ENCODE data around the gene GSDMA.

GSDMA gene

DNA sequence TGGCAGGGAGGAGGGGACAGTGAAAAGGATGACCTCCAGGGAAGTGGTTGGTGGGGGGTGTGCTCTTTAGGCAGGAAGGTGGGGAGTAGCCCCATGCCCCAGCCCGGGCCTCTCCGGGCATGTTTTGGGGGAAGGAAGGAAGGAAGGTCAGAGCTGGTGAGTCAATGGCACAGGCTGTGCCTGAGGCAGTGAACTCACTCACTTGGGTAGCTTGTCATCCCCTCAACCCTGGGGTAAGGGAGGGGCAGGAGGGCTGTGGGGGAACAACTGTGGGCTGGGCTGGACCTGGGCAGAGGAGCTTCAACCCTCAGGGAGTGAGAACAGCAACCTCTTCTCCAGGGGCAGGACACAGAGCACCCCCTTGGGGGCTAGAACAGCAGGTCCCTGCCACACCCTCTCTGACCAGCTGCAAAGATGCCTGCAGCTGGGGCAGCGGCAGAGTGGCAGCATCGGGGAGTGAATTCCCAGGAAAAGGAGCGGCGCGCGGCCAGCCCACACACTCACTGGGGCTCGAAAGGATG lies 58.7 kb downstream of the GSDMA start:
- H3K18ac ChIP-seq (ENCODE audit: low read depth in 1 of 2, low read length in 2 of 2) = no peak overlapping the region
- H3K27me3 ChIP-seq (ENCODE audit: control insufficient read depth in 1 of 2, insufficient read depth in 1 of 2, low read length in 2 of 2) = no peaks in the 10 kb centered on the region
- peak overlapping the region; percentile 46 for H3K27ac ChIP-seq (ENCODE audit: low read length, poor library complexity, severe bottlenecking)
- no peak overlapping the region for H2BK15ac ChIP-seq (ENCODE audit: low read depth, poor library complexity, severe bottlenecking)
- H3K4me3 ChIP-seq (ENCODE audit: insufficient read depth in 1 of 2, low read depth in 1 of 2, low read length in 2 of 2) = no peak overlapping the region
- H3K4me2 ChIP-seq (ENCODE audit: low read length, poor library complexity, severe bottlenecking) = no peak overlapping the region
- no peak overlapping the region for H2BK12ac ChIP-seq (ENCODE audit: low read length in 2 of 2)
- H3K23ac ChIP-seq (ENCODE audit: low read length in 2 of 2) = no peak overlapping the region
- no peak overlapping the region for H4K8ac ChIP-seq (ENCODE audit: low read length)
- H3K36me3 ChIP-seq (ENCODE audit: control insufficient read depth in 1 of 2, insufficient read depth in 2 of 2, low read depth in 1 of 2, low read length in 2 of 2) = peaks cover 28 to 53% of the 10 kb centered on the region in 2 experiments
- peak overlapping the region in 1 of 2 experiments; percentile 27 for H3K14ac ChIP-seq (ENCODE audit: low read length in 2 of 2)
- no peaks in the 10 kb centered on the region for H3K79me1 ChIP-seq (replicated peaks; ENCODE audit: low read length, poor library complexity, severe bottlenecking)
- peak; percentile 55 for DNase-seq
- no peak overlapping the region for H3K4ac ChIP-seq (ENCODE audit: low read depth in 1 of 2, low read length in 2 of 2)
- H4K91ac ChIP-seq (ENCODE audit: low read length) = no peak overlapping the region
- peak overlapping the region; percentile 46 for H2AK5ac ChIP-seq (ENCODE audit: low read length, severe bottlenecking)
- 80% methylated on average over 9 of the region's 9 CpGs for WGBS
- H3K9ac ChIP-seq (ENCODE audit: low read length) = peak overlapping the region; percentile 72
- H2BK120ac ChIP-seq (ENCODE audit: low read depth, low read length) = no peak overlapping the region
- peaks cover 61% of the 10 kb centered on the region for H3K4me1 ChIP-seq (ENCODE audit: control insufficient read depth, insufficient read depth, low read depth, low read length)
- no peak overlapping the region for H2BK5ac ChIP-seq (ENCODE audit: low read depth, low read length, poor library complexity, severe bottlenecking)
- H2AFZ ChIP-seq (ENCODE audit: low read depth, low read length) = no peak overlapping the region
- no peaks in the 10 kb centered on the region for H3K9me3 ChIP-seq (ENCODE audit: control insufficient read depth, low read length)

DNA sequence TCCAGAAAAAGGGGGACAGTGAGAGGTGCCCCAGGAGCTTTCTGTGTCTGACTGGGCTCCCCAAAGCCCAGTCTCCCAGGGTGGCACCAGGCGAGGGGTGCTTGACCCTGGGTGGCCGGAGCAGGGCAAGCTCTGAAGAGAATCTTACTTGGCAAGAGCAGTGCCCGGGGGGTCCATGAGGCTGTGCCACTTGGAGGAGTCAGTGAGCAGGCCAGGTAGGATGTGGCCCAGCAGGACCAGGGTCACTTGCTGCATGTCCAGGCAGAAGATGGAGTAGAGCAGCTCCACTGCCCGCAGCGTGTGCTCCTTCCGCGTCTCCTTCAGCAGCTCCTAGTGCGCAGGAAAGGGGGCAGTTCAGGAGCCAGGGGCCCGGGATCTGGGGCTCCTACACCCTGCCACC lies 59.7 kb downstream of the GSDMA start:
- Histone ChIP-seq H3K79me1 (replicated peaks; ENCODE audit: low read length, poor library complexity, severe bottlenecking) (no peaks in the 10 kb centered on the region), H3K14ac (ENCODE audit: low read length in 2 of 2) (no peak overlapping the region), H4K8ac (ENCODE audit: low read length) (no peak overlapping the region), H3K18ac (ENCODE audit: low read depth in 1 of 2, low read length in 2 of 2) (no peak overlapping the region), H2BK5ac (ENCODE audit: low read depth, low read length, poor library complexity, severe bottlenecking) (no peak overlapping the region), H2BK15ac (ENCODE audit: low read depth, poor library complexity, severe bottlenecking) (no peak overlapping the region), H2BK12ac (ENCODE audit: low read length in 2 of 2) (peak overlapping the region in 1 of 2 experiments; percentile 10), H2AFZ (ENCODE audit: low read depth, low read length) (no peak overlapping the region), H3K36me3 (ENCODE audit: control insufficient read depth in 1 of 2, insufficient read depth in 2 of 2, low read depth in 1 of 2, low read length in 2 of 2) (peaks cover 32 to 54% of the 10 kb centered on the region in 2 experiments), H3K23ac (ENCODE audit: low read length in 2 of 2) (no peak overlapping the region), H2BK120ac (ENCODE audit: low read depth, low read length) (no peak overlapping the region), H3K27me3 (ENCODE audit: control insufficient read depth in 1 of 2, insufficient read depth in 1 of 2, low read length in 2 of 2) (no peaks in the 10 kb centered on the region), H3K4me1 (ENCODE audit: control insufficient read depth, insufficient read depth, low read depth, low read length) (peaks cover 61% of the 10 kb centered on the region), H3K9me3 (ENCODE audit: control insufficient read depth, low read length) (no peaks in the 10 kb centered on the region), H2AK5ac (ENCODE audit: low read length, severe bottlenecking) (peak overlapping the region; percentile 45), H3K9ac (ENCODE audit: low read length) (no peak overlapping the region), H4K91ac (ENCODE audit: low read length) (no peak overlapping the region), H3K27ac (ENCODE audit: low read length, poor library complexity, severe bottlenecking) (no peak overlapping the region), H3K4me3 (ENCODE audit: insufficient read depth in 1 of 2, low read depth in 1 of 2, low read length in 2 of 2) (no peak overlapping the region), H3K4ac (ENCODE audit: low read depth in 1 of 2, low read length in 2 of 2) (no peak overlapping the region), H3K4me2 (ENCODE audit: low read length, poor library complexity, severe bottlenecking) (no peak overlapping the region)
- WGBS = 95% methylated on average over 9 of the region's 9 CpGs
- DNase-seq = no peak

DNA sequence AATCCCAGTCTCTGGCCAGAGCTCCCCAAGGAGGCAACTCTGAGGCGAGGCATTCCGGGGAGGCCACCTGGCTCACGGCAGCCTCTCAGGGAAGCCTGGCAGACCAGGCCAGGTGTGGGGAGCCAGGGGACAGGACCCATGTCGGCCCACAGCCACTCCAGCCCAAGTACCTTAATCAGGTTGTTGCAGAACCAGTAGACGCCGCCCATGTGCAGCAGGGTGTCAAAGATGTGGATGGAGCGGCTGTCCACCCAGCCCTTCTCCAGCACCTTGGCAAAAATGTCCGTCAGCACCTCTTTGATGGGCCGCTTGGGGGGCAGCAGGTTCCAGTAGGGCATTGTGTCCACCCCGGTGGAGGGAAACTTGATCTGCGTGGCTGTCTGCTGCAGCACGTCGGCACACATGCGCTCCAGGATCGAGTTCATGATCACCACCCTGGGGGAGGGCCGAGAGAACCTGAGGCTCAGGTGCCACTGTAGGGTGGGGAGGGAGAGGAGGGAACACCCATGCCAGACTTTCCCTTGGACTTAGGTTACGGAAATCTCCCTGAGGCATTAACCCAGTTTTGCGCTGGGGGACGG lies 60.2 kb downstream of the GSDMA start:
- 94% methylated on average over 19 of the region's 19 CpGs for WGBS
- Histone ChIP-seq H2BK120ac (ENCODE audit: low read depth, low read length) (no peak overlapping the region), H3K23ac (ENCODE audit: low read length in 2 of 2) (no peak overlapping the region)

GRCh38 chr17:40023590-40024292 lies 60.9 kb downstream of the GSDMA start:
- no peak for DNase-seq
- Histone ChIP-seq H3K79me1 (replicated peaks; ENCODE audit: low read length, poor library complexity, severe bottlenecking) (no peaks in the 10 kb centered on the region), H2AFZ (ENCODE audit: low read depth, low read length) (no peak overlapping the region), H4K8ac (ENCODE audit: low read length) (no peak overlapping the region), H2BK120ac (ENCODE audit: low read depth, low read length) (no peak overlapping the region), H3K9me3 (ENCODE audit: control insufficient read depth, low read length) (no peaks in the 10 kb centered on the region), H3K27me3 (ENCODE audit: control insufficient read depth in 1 of 2, insufficient read depth in 1 of 2, low read length in 2 of 2) (no peaks in the 10 kb centered on the region), H2BK5ac (ENCODE audit: low read depth, low read length, poor library complexity, severe bottlenecking) (no peak overlapping the region), H3K4ac (ENCODE audit: low read depth in 1 of 2, low read length in 2 of 2) (no peak overlapping the region), H3K4me2 (ENCODE audit: low read length, poor library complexity, severe bottlenecking) (no peak overlapping the region), H3K9ac (ENCODE audit: low read length) (no peak overlapping the region), H2BK15ac (ENCODE audit: low read depth, poor library complexity, severe bottlenecking) (no peak overlapping the region), H3K18ac (ENCODE audit: low read depth in 1 of 2, low read length in 2 of 2) (no peak overlapping the region), H3K36me3 (ENCODE audit: control insufficient read depth in 1 of 2, insufficient read depth in 2 of 2, low read depth in 1 of 2, low read length in 2 of 2) (peaks cover 41 to 56% of the 10 kb centered on the region in 2 experiments), H3K23ac (ENCODE audit: low read length in 2 of 2) (no peak overlapping the region), H3K27ac (ENCODE audit: low read length, poor library complexity, severe bottlenecking) (no peak overlapping the region), H2AK5ac (ENCODE audit: low read length, severe bottlenecking) (no peak overlapping the region), H3K4me3 (ENCODE audit: insufficient read depth in 1 of 2, low read depth in 1 of 2, low read length in 2 of 2) (no peak overlapping the region), H2BK12ac (ENCODE audit: low read length in 2 of 2) (no peak overlapping the region), H4K91ac (ENCODE audit: low read length) (no peak overlapping the region), H3K4me1 (ENCODE audit: control insufficient read depth, insufficient read depth, low read depth, low read length) (peaks cover 48% of the 10 kb centered on the region), H3K14ac (ENCODE audit: low read length in 2 of 2) (no peak overlapping the region)
- WGBS = 80% methylated on average over 3 of the region's 10 CpGs

More for the DNA sequence above, 60.2 kb downstream of the GSDMA start:
- no peak overlapping the region for H3K4ac ChIP-seq (ENCODE audit: low read depth in 1 of 2, low read length in 2 of 2)
- no peak for DNase-seq
- H2AFZ ChIP-seq (ENCODE audit: low read depth, low read length) = no peak overlapping the region
- no peak overlapping the region for H4K8ac ChIP-seq (ENCODE audit: low read length)
- H2BK12ac ChIP-seq (ENCODE audit: low read length in 2 of 2) = peak overlapping the region in 1 of 2 experiments; percentile 10
- no peak overlapping the region for H3K18ac ChIP-seq (ENCODE audit: low read depth in 1 of 2, low read length in 2 of 2)
- no peak overlapping the region for H3K14ac ChIP-seq (ENCODE audit: low read length in 2 of 2)
- H3K4me1 ChIP-seq (ENCODE audit: control insufficient read depth, insufficient read depth, low read depth, low read length) = peaks cover 55% of the 10 kb centered on the region
- no peak overlapping the region for H2AK5ac ChIP-seq (ENCODE audit: low read length, severe bottlenecking)
- no peaks in the 10 kb centered on the region for H3K27me3 ChIP-seq (ENCODE audit: control insufficient read depth in 1 of 2, insufficient read depth in 1 of 2, low read length in 2 of 2)
- no peak overlapping the region for H3K27ac ChIP-seq (ENCODE audit: low read length, poor library complexity, severe bottlenecking)
- no peak overlapping the region for H3K4me3 ChIP-seq (ENCODE audit: insufficient read depth in 1 of 2, low read depth in 1 of 2, low read length in 2 of 2)
- H3K9me3 ChIP-seq (ENCODE audit: control insufficient read depth, low read length) = no peaks in the 10 kb centered on the region
- H2BK15ac ChIP-seq (ENCODE audit: low read depth, poor library complexity, severe bottlenecking) = no peak overlapping the region
- no peak overlapping the region for H4K91ac ChIP-seq (ENCODE audit: low read length)
- no peak overlapping the region for H3K4me2 ChIP-seq (ENCODE audit: low read length, poor library complexity, severe bottlenecking)
- no peaks in the 10 kb centered on the region for H3K79me1 ChIP-seq (replicated peaks; ENCODE audit: low read length, poor library complexity, severe bottlenecking)
- no peak overlapping the region for H3K9ac ChIP-seq (ENCODE audit: low read length)
- H2BK5ac ChIP-seq (ENCODE audit: low read depth, low read length, poor library complexity, severe bottlenecking) = no peak overlapping the region
- H3K36me3 ChIP-seq (ENCODE audit: control insufficient read depth in 1 of 2, insufficient read depth in 2 of 2, low read depth in 1 of 2, low read length in 2 of 2) = peaks cover 35 to 53% of the 10 kb centered on the region in 2 experiments
